Neural crest cell (in vitro differentiated cells): Measurements from ENCODE around the gene KANK2. TPM values are rescaled to one million over a fixed set of nuclear protein-coding genes. Genes with fewer than 3 reads are reported as not detected.
"Not testable (repeated sequence)": the region's sequence is repeated elsewhere in the genome, so short reads cannot be mapped to it uniquely, and the experiment has no call there.

ENCODE experiments used
- DNase-seq: peaks from one replicate; pipeline ENCODE4 v3.0.0; 2021; ENCODE audit warnings: low read depth, mixed read lengths, low spot score
- H3K27ac Mint-ChIP-seq: one replicate; pipeline ENCODE4 v1.8.0; 2021; ENCODE audit warnings: mild to moderate bottlenecking, mixed read lengths; ENCODE audit not compliant: unreplicated experiment
- H3K27me3 Mint-ChIP-seq: 2 replicates; pipeline ENCODE4 v1.8.0; 2021; ENCODE audit warnings: low read depth, mild to moderate bottlenecking, mixed read lengths
- H3K36me3 Mint-ChIP-seq: 2 replicates; pipeline ENCODE4 v1.8.0; 2021; ENCODE audit warnings: low read depth, mild to moderate bottlenecking, mixed read lengths
- H3K4me1 Mint-ChIP-seq: 2 replicates; pipeline ENCODE4 v1.8.0; 2021; ENCODE audit warnings: mixed read lengths
- H3K4me3 Mint-ChIP-seq: one replicate; pipeline ENCODE4 v1.8.0; 2021; ENCODE audit warnings: mild to moderate bottlenecking, mixed read lengths
- H3K9me3 Mint-ChIP-seq: 2 replicates; pipeline ENCODE4 v1.8.0; 2021; ENCODE audit warnings: mixed read lengths
- CTCF ChIP-seq: fragments of 200-600 bp; sonication (generic); conservative IDR thresholded peaks from 2 replicates; pipeline ENCODE4 v1.5.0; 2021; ENCODE audit warnings: antibody characterized with exemption, mild to moderate bottlenecking
- total RNA-seq: library from RNA; stranded (reverse); gene quantifications from 2 replicates; pipeline ENCODE4 v1.2.1, GENCODE V29; 2021

KANK2 gene
- total RNA-seq, 1 donor from 2014 or later, result 32.1 TPM

GRCh38 chr19:11127905-11128304 is 69.4 kb downstream of the KANK2 start:
- no peak overlapping the region for H3K27ac Mint-ChIP-seq
- no peaks in the 10 kb centered on the region for H3K9me3 Mint-ChIP-seq
- peaks cover 40% of the 10 kb centered on the region for H3K36me3 Mint-ChIP-seq
- H3K4me3 Mint-ChIP-seq, result no peak overlapping the region
- DNase-seq, result no peak
- no peaks in the 10 kb centered on the region for H3K4me1 Mint-ChIP-seq
- TF ChIP-seq CTCF, result no peak
- peaks cover 13% of the 10 kb centered on the region for H3K27me3 Mint-ChIP-seq

GRCh38 chr19:11125994-11126685 is 71.2 kb downstream of the KANK2 start:
- Mint-ChIP-seq H3K9me3 (no peaks in the 10 kb centered on the region), H3K36me3 (peaks cover 33% of the 10 kb centered on the region), H3K27me3 (peaks cover 13% of the 10 kb centered on the region), H3K4me3 (peak overlapping the region; percentile 77), H3K27ac (no peak overlapping the region), H3K4me1 (no peaks in the 10 kb centered on the region)
- TF ChIP-seq CTCF, result peak; percentile 80
- peak; percentile 80 for DNase-seq

- not testable (repeated sequence) for H3K4me1 Mint-ChIP-seq, H3K9me3 Mint-ChIP-seq, H3K4me3 Mint-ChIP-seq, H3K27ac Mint-ChIP-seq, DNase-seq, H3K27me3 Mint-ChIP-seq
- H3K36me3 Mint-ChIP-seq, result peaks cover 32% of the 10 kb centered on the region
Observed at GRCh38 chr19:11124157-11124556, 73.2 kb downstream of the KANK2 start.

- Mint-ChIP-seq H3K27ac (no peak overlapping the region), H3K9me3 (no peaks in the 10 kb centered on the region), H3K36me3 (peaks cover 35% of the 10 kb centered on the region), H3K4me1 (no peaks in the 10 kb centered on the region), H3K4me3 (peak overlapping the region; percentile 59), H3K27me3 (peaks cover 5% of the 10 kb centered on the region)
- no peak for DNase-seq
- TF ChIP-seq CTCF, result no peak
Observed at GRCh38 chr19:11123114-11123513, 74.2 kb downstream of the KANK2 start.

- not testable (repeated sequence) for DNase-seq, H3K4me1 Mint-ChIP-seq, H3K4me3 Mint-ChIP-seq, H3K9me3 Mint-ChIP-seq, H3K27ac Mint-ChIP-seq, H3K27me3 Mint-ChIP-seq
- H3K36me3 Mint-ChIP-seq, result peaks cover 29% of the 10 kb centered on the region
Observed at GRCh38 chr19:11121963-11122362, 75.4 kb downstream of the KANK2 start.

GRCh38 chr19:11116507-11116906 is 80.8 kb downstream of the KANK2 start:
- Mint-ChIP-seq H3K27me3 (peaks cover 2% of the 10 kb centered on the region), H3K36me3 (peaks cover 34% of the 10 kb centered on the region), H3K4me3 (peak overlapping the region; percentile 55), H3K27ac (no peak overlapping the region), H3K9me3 (no peaks in the 10 kb centered on the region), H3K4me1 (no peaks in the 10 kb centered on the region)
- no peak for DNase-seq
- no peak for TF ChIP-seq CTCF
